Natural killer cell (primary cell): ENCODE results near the gene DGCR8. TPM values are rescaled to one million over a fixed set of nuclear protein-coding genes. Genes with fewer than 3 reads are reported as not detected.

ENCODE experiments used
- ATAC-seq, 3 donors: fragments of 150-1000 bp in 2 of 3; fragments of 200-7000 bp in 1 of 3; cut with Tn5 transposase; 1 replicate in 1 of 3; 2 replicates in 2 of 3; pipeline ENCODE4 v1.10.0; 2021; ENCODE audit warnings: mild to moderate bottlenecking in 2 of 3, moderate library complexity in 2 of 3
- DNase-seq, 2 donors: peaks; one replicate each; pipeline versions ENCODE4 v3.0.0 to v3.0.0-alpha.2; 2013 to 2021; ENCODE audit warnings: mixed read lengths in 1 of 2
- H3K27ac ChIP-seq: one replicate; pipeline ENCODE4 v1.5.1; 2013; ENCODE audit warnings: mild to moderate bottlenecking, low read length
- H3K27me3 ChIP-seq: one replicate; pipeline ENCODE4 v1.6.1; 2013; ENCODE audit warnings: low read length; ENCODE audit not compliant: control insufficient read depth, insufficient read depth
- H3K36me3 ChIP-seq: one replicate; pipeline ENCODE4 v1.6.1; 2013; ENCODE audit warnings: low read length; ENCODE audit not compliant: control insufficient read depth, insufficient read depth
- H3K4me1 ChIP-seq: one replicate; pipeline ENCODE4 v1.6.1; 2013; ENCODE audit warnings: low read length; ENCODE audit not compliant: control insufficient read depth, insufficient read depth
- H3K4me3 ChIP-seq: one replicate; pipeline ENCODE4 v1.5.1; 2013; ENCODE audit warnings: low read length
- H3K9me3 ChIP-seq: one replicate; pipeline ENCODE4 v1.6.1; 2013; ENCODE audit warnings: low read length; ENCODE audit not compliant: control insufficient read depth, insufficient read depth
- H3K27ac Mint-ChIP-seq, 2 donors: one replicate each; pipeline ENCODE4 v1.8.0; 2022; ENCODE audit warnings: mild to moderate bottlenecking in 2 of 2, mixed read lengths in 2 of 2, moderate library complexity in 1 of 2
- H3K27me3 Mint-ChIP-seq, 2 donors: one replicate each; pipeline ENCODE4 v1.8.0; 2022; ENCODE audit warnings: low read depth in 2 of 2, mixed read lengths in 2 of 2
- H3K36me3 Mint-ChIP-seq: one replicate; pipeline ENCODE4 v1.8.0; 2022; ENCODE audit warnings: mixed read lengths
- H3K4me1 Mint-ChIP-seq, 2 donors: one replicate each; pipeline ENCODE4 v1.8.0; 2022; ENCODE audit warnings: mixed read lengths in 2 of 2
- H3K4me3 Mint-ChIP-seq: one replicate; pipeline ENCODE4 v1.8.0; 2022; ENCODE audit warnings: mild to moderate bottlenecking, moderate library complexity, mixed read lengths
- H3K9me3 Mint-ChIP-seq, 2 donors: one replicate each; pipeline ENCODE4 v1.8.0; 2022; ENCODE audit warnings: mixed read lengths in 2 of 2
- WGBS: methylation state at CpG from one replicate; pipeline ENCODE4 v1.1.7; 2013; ENCODE audit warnings: missing lambda C conversion rate; ENCODE audit not compliant: insufficient coverage; 5-methylcytosine and 5-hydroxymethylcytosine counted together
- intact Hi-C: fragments of 100-400 bp; cut with micrococcal nuclease; formaldehyde crosslinking; loops from one replicate; pipeline ENCODE4 v1.14.2; 2022
- total RNA-seq, 4 donors: library from RNA; stranded (reverse); fragments of 120-200 nt in 1 of 4; gene quantifications; one replicate each; pipeline versions ENCODE4 v1.2.3 to v1.2.4, GENCODE V29; 2013 to 2022
- TF ChIP-seq, protein P1 (sequence below): fragments of 200-600 bp; IDR thresholded peaks from one replicate; pipeline ENCODE4 v1.8.0; 2022; ENCODE audit warnings: antibody characterized with exemption

The DGCR8 gene
- total RNA-seq, 3 donors from 2014 or later (not counting 1 experiment from before 2014, with no cell fraction given) = 45.3 to 64.7 (median 64.0) TPM

DNA sequence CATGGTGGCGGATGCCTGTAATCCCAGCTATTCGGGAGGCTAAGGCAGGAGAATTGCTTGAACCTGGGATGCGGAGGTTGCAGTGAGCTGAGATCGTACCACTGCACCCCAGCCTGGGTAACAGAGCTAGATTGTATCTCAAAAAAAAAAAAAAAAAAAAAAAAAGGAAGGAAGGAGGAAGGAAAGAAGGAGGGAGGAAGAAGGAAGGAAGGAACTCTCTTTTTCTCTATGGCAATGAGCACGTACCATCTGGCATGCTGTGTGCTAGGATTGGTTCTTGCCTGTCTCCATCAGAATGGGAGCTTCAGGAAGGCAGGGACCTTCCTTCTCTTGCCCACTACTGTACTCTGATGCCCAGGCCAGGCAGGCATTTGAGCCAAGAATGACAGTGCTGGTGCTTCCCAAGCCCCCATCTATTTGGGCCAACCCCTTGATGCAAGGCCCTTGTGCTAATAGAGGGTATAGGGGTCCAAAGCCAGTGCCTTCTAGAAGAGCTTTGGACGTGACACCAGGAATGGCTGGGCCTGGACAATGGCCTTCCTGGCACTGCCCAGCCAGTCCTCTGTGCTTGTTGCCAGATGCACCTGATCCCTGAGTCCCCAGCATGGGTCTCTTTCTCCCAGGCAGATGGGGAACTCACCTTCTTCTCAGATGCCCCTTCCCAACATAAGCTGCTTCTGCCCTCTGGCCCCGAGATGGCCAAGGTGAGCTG, 10.6 kb upstream of the DGCR8 start:
- TF ChIP-seq, protein P1, sequence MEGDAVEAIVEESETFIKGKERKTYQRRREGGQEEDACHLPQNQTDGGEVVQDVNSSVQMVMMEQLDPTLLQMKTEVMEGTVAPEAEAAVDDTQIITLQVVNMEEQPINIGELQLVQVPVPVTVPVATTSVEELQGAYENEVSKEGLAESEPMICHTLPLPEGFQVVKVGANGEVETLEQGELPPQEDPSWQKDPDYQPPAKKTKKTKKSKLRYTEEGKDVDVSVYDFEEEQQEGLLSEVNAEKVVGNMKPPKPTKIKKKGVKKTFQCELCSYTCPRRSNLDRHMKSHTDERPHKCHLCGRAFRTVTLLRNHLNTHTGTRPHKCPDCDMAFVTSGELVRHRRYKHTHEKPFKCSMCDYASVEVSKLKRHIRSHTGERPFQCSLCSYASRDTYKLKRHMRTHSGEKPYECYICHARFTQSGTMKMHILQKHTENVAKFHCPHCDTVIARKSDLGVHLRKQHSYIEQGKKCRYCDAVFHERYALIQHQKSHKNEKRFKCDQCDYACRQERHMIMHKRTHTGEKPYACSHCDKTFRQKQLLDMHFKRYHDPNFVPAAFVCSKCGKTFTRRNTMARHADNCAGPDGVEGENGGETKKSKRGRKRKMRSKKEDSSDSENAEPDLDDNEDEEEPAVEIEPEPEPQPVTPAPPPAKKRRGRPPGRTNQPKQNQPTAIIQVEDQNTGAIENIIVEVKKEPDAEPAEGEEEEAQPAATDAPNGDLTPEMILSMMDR = no peak
- Histone ChIP-seq H3K27me3 (no peaks in the 10 kb centered on the region), H3K27ac (no peak overlapping the region), H3K4me3 (no peak overlapping the region), H3K9me3 (no peaks in the 10 kb centered on the region), H3K4me1 (peaks cover 3% of the 10 kb centered on the region), H3K36me3 (peaks cover 5% of the 10 kb centered on the region)
- Mint-ChIP-seq H3K36me3 (no peaks in the 10 kb centered on the region), H3K4me3 (no peak overlapping the region), H3K27ac (no peak overlapping the region), H3K27me3 (no peaks in the 10 kb centered on the region), H3K4me1 (no peaks in the 10 kb centered on the region), H3K9me3 (no peaks in the 10 kb centered on the region)
- DNase-seq (no peak), ATAC-seq (no peak)
- WGBS = 93% methylated on average over 7 of the region's 7 CpGs
- intact Hi-C loops = no loop called here

DNA sequence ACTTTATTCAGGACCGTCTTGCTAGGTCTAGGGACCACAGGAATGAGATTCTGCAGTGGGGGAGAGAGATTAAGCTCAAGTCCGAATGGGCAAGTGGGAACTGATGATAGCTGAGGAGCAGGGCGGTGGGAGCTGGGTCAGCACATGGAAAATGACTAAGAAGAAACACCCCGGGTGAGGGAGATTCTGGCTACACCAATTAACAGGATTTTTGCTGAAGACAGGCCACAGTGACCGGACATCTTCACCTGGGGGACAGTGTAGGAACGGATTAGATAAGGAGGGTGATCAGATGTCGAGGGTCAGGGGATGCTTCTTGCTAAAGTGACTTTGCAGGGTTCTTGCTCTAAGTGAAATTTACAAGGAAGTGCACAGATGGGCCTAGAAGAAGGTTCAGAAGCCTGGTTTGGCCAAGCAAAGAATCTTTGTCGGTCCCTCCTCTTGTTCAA, 8.5 kb upstream of the DGCR8 start:
- Mint-ChIP-seq H3K27ac (no peak overlapping the region), H3K9me3 (no peaks in the 10 kb centered on the region), H3K4me3 (no peak overlapping the region), H3K36me3 (no peaks in the 10 kb centered on the region), H3K4me1 (no peaks in the 10 kb centered on the region), H3K27me3 (no peaks in the 10 kb centered on the region)
- 94% methylated on average over 8 of the region's 8 CpGs for WGBS
- no peak for ATAC-seq
- intact Hi-C loops = no loop called here
- no peaks in the 10 kb centered on the region for H3K4me1 ChIP-seq
- no peak overlapping the region for H3K27ac ChIP-seq
- no peaks in the 10 kb centered on the region for H3K36me3 ChIP-seq
- DNase-seq = no peak
- no peaks in the 10 kb centered on the region for H3K27me3 ChIP-seq
- no peak overlapping the region for H3K4me3 ChIP-seq
- TF ChIP-seq, protein P1 = no peak
- H3K9me3 ChIP-seq = no peaks in the 10 kb centered on the region

DNA sequence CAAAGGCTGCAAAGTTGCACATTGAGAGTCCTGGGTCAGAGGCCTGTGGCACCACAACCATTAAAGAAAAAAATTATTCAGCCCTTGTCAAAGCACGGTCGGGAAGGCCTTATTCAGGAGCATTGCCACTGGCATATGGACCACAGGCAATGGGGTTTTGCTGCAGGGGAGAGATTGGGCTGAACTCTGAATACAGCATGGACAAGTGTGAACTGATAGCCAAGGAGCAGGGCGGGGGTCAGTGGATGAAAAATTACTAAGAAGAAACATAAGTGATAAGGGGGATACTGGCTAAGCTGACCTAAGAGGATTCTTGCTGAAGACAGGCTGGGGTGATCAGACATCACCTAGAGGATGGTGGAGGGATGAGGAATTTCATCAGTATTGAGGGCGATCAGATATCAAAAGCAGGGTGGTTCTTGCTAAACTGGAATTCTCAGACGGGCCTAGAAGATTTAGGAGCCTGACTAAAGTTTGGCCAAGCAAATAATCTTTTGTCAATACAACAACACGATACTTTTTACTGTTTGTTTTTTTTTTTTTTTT, 3.3 kb upstream of the DGCR8 start:
- ATAC-seq (no peak), DNase-seq (no peak)
- Histone ChIP-seq H3K9me3 (no peaks in the 10 kb centered on the region), H3K27ac (no peak overlapping the region), H3K36me3 (no peaks in the 10 kb centered on the region), H3K4me3 (no peak overlapping the region), H3K27me3 (no peaks in the 10 kb centered on the region), H3K4me1 (peaks cover 22% of the 10 kb centered on the region)
- H3K27me3 Mint-ChIP-seq = no peaks in the 10 kb centered on the region
- peak overlapping the region; percentile 38 for H3K4me3 Mint-ChIP-seq
- H3K4me1 Mint-ChIP-seq = peaks cover 9 to 12% of the 10 kb centered on the region in 2 donors
- TF ChIP-seq, protein P1 = no peak
- intact Hi-C loops = no loop called here
- no peak overlapping the region for H3K27ac Mint-ChIP-seq
- no peaks in the 10 kb centered on the region for H3K9me3 Mint-ChIP-seq
- 96% methylated on average over 5 of the region's 6 CpGs for WGBS
- H3K36me3 Mint-ChIP-seq = no peaks in the 10 kb centered on the region
